22Rv1 (cell line): ENCODE data around the gene ECE1.

Experiments used
- H3K27ac ChIP-seq: fragments of 450-650 bp; 2 replicates; pipeline ENCODE4 v1.5.1; 2017
- CTCF ChIP-seq: fragments of 450-650 bp; IDR thresholded peaks from 2 replicates; pipeline ENCODE4 v1.5.1; 2017; ENCODE audit warnings: mild to moderate bottlenecking
- ZFX ChIP-seq: fragments of 450-650 bp; IDR thresholded peaks from 2 replicates; pipeline ENCODE4 v1.6.1; 2017; ENCODE audit warnings: antibody characterized with exemption, borderline replicate concordance

ECE1 gene

DNA sequence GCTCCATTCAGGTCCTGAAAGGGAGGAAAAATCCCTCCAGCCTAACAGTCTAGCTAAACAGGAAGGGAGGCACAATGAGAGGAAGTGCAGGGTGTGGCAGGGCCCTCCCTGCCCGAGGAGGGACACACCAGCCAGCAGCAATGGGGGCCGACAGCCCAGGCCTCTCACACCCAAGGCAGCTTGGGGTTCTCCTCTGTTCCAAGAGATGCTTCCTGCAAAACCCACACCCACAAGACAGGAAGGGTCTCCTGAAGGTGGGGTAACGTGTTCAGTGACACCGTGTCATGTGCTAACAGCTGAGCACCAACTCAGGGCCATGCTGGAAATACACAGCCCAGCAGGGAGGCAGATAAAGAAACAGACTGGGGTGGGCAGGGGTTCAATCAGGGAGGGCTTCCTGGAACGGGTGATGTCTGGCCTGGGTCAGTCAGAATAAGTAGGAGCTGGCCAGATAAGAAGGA is 10.2 kb downstream of the ECE1 start:
- H3K27ac ChIP-seq, result no peak overlapping the region
- no peak for TF ChIP-seq ZFX
- no peak for TF ChIP-seq CTCF

DNA sequence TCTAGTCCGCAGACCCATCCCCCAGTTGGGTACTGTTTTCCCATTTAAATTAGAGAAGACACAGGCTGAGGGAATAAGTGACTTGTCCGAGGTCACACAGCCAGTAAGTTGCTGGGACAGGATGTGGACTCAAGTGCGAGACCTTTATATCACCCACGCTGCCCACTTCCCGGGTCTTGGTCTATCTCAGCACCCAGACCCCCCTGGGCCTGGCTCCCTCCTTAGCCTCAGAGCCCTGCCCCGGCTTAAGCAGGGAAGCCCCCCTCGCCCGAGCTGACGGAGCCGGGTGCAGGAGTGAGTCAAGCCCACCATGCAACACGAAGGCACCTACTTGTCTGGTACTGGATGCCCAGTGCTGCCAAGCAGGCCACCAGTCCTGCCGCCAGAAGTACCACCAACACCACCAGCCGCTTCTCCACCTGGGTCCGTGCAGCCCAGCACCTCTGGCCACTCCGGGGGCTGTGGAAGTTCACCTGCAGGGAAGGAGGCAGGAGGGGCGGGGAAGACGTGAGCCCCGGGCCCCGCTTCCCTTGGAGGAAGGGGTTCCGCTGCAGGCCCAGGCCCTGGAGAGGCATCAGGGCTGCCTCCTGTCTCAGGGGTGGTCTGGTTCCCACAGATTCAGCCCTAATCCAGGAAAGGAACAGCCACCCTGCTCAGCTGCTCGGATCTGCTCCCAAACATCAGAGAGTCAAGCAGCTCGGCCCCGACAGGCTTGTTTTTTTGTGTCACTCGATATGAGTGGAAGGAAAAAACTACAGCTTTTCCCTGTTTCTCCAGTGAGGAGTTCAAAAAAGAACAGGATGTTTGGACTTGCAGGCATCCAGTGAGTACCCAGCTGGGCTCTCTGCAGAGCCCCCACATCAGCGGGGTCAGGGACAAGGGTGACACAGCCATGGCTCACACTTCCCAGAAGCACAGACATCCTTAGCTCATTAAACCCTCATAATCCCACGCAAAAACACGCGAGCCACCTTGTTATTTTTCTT is 11.1 kb downstream of the ECE1 start:
- TF ChIP-seq CTCF (no peak), ZFX (no peak)
- H3K27ac ChIP-seq, result no peak overlapping the region

GRCh38 chr1:21278208-21278859 is 11.9 kb downstream of the ECE1 start:
- TF ChIP-seq CTCF (no peak), ZFX (no peak)
- H3K27ac ChIP-seq, result no peak overlapping the region

- TF ChIP-seq ZFX, result no peak
- TF ChIP-seq CTCF, result no peak
- H3K27ac ChIP-seq, result peak overlapping the region; percentile 46
Measured at GRCh38 chr1:21277180-21277579, 13.1 kb downstream of the ECE1 start.

DNA sequence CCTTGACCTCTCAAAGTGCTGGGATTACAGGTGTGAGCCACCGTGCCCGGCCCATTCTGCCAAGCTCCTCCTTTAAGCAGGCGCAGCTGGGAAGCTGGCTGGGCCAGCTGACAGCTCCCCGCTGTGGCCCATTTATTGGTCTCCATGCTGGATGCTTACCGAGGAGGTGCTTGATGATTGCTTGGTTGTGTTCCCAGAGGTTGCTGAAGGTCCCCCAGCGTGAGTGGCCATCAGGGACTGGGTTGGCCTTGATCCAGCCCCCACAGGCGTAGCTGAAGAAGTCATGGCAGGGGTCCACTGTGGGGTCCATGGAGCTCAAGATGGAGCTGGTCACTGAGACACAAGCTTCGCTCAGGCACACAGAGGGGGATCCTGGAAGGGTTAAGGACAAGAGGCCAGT is 17.7 kb downstream of the ECE1 start:
- TF ChIP-seq ZFX (no peak), CTCF (no peak)
- no peak overlapping the region for H3K27ac ChIP-seq

- no peak for TF ChIP-seq ZFX
- no peak for TF ChIP-seq CTCF
- no peak overlapping the region for H3K27ac ChIP-seq
Measured at GRCh38 chr1:21271550-21271949, 18.7 kb downstream of the ECE1 start.
